ENCODE results near the gene CACNB2. TPM values are rescaled to one million over a fixed set of nuclear protein-coding genes. Genes with fewer than 3 reads are reported as not detected.

The CACNB2 gene
- total RNA-seq, 1 donor from 2014 or later, result 0.43 TPM

GRCh38 chr10:18345308-18345707 lies 205.1 kb downstream of the CACNB2 start:
- H3K4me3 Mint-ChIP-seq (ENCODE audit: unreplicated experiment), result no peak overlapping the region
- H3K9me3 Mint-ChIP-seq (ENCODE audit: unreplicated experiment), result no peaks in the 10 kb centered on the region
- H3K36me3 Mint-ChIP-seq (ENCODE audit: unreplicated experiment), result no peaks in the 10 kb centered on the region
- no peak for DNase-seq (ENCODE audit: extremely low spot score, unreplicated experiment)
- no peak overlapping the region for H3K27ac Mint-ChIP-seq (ENCODE audit: unreplicated experiment)
- peaks cover 23% of the 10 kb centered on the region for H3K27me3 Mint-ChIP-seq (ENCODE audit: unreplicated experiment)
- TF ChIP-seq CTCF (IDR thresholded peaks at IDR 0.05), result no peak
- H3K4me1 Mint-ChIP-seq (ENCODE audit: unreplicated experiment), result no peaks in the 10 kb centered on the region

- no peaks in the 10 kb centered on the region for H3K4me1 Mint-ChIP-seq (ENCODE audit: unreplicated experiment)
- H3K9me3 Mint-ChIP-seq (ENCODE audit: unreplicated experiment), result no peaks in the 10 kb centered on the region
- no peak overlapping the region for H3K4me3 Mint-ChIP-seq (ENCODE audit: unreplicated experiment)
- DNase-seq (ENCODE audit: extremely low spot score, unreplicated experiment), result no peak
- no peak for TF ChIP-seq CTCF (IDR thresholded peaks at IDR 0.05)
- H3K27me3 Mint-ChIP-seq (ENCODE audit: unreplicated experiment), result peaks cover 24% of the 10 kb centered on the region
- no peaks in the 10 kb centered on the region for H3K36me3 Mint-ChIP-seq (ENCODE audit: unreplicated experiment)
- H3K27ac Mint-ChIP-seq (ENCODE audit: unreplicated experiment), result no peak overlapping the region
Measured at GRCh38 chr10:18350340-18350739, 210.1 kb downstream of the CACNB2 start.

- Mint-ChIP-seq H3K4me1 (ENCODE audit: unreplicated experiment) (no peaks in the 10 kb centered on the region), H3K36me3 (ENCODE audit: unreplicated experiment) (no peaks in the 10 kb centered on the region), H3K9me3 (ENCODE audit: unreplicated experiment) (no peaks in the 10 kb centered on the region), H3K27ac (ENCODE audit: unreplicated experiment) (no peak overlapping the region), H3K27me3 (ENCODE audit: unreplicated experiment) (peaks cover 22% of the 10 kb centered on the region), H3K4me3 (ENCODE audit: unreplicated experiment) (no peak overlapping the region)
- no peak for DNase-seq (ENCODE audit: extremely low spot score, unreplicated experiment)
- TF ChIP-seq CTCF (IDR thresholded peaks at IDR 0.05), result no peak
Measured at GRCh38 chr10:18351421-18351820, 211.2 kb downstream of the CACNB2 start.

- DNase-seq (ENCODE audit: extremely low spot score, unreplicated experiment), result no peak
- H3K27ac Mint-ChIP-seq (ENCODE audit: unreplicated experiment), result no peak overlapping the region
- TF ChIP-seq CTCF (IDR thresholded peaks at IDR 0.05), result no peak
- no peak overlapping the region for H3K4me3 Mint-ChIP-seq (ENCODE audit: unreplicated experiment)
- H3K4me1 Mint-ChIP-seq (ENCODE audit: unreplicated experiment), result no peaks in the 10 kb centered on the region
- peaks cover 22% of the 10 kb centered on the region for H3K27me3 Mint-ChIP-seq (ENCODE audit: unreplicated experiment)
- H3K9me3 Mint-ChIP-seq (ENCODE audit: unreplicated experiment), result no peaks in the 10 kb centered on the region
- no peaks in the 10 kb centered on the region for H3K36me3 Mint-ChIP-seq (ENCODE audit: unreplicated experiment)
Measured at GRCh38 chr10:18352175-18352574, 212.0 kb downstream of the CACNB2 start.

GRCh38 chr10:18359812-18360211 lies 219.6 kb downstream of the CACNB2 start:
- H3K27ac Mint-ChIP-seq (ENCODE audit: unreplicated experiment), result no peak overlapping the region

More at GRCh38 chr10:18359812-18360211, 219.6 kb downstream of the CACNB2 start:
- no peak for TF ChIP-seq CTCF (IDR thresholded peaks at IDR 0.05)
- H3K36me3 Mint-ChIP-seq (ENCODE audit: unreplicated experiment), result no peaks in the 10 kb centered on the region
- H3K9me3 Mint-ChIP-seq (ENCODE audit: unreplicated experiment), result no peaks in the 10 kb centered on the region
- no peak overlapping the region for H3K4me3 Mint-ChIP-seq (ENCODE audit: unreplicated experiment)
- H3K4me1 Mint-ChIP-seq (ENCODE audit: unreplicated experiment), result no peaks in the 10 kb centered on the region
- no peak for DNase-seq (ENCODE audit: extremely low spot score, unreplicated experiment)
- H3K27me3 Mint-ChIP-seq (ENCODE audit: unreplicated experiment), result peaks cover 17% of the 10 kb centered on the region
